Mucosa of rectum (tissue), 2 donors: ENCODE measurements around the gene ACD.

Source experiments
- H3K27ac ChIP-seq, 2 donors: one replicate each; pipeline ENCODE4 v1.7.0; 2013; ENCODE audit warnings: inconsistent platforms in 2 of 2, low read depth in 2 of 2, low read length in 2 of 2
- H3K27me3 ChIP-seq, 2 donors: one replicate each; pipeline ENCODE4 v1.7.0; 2013; ENCODE audit warnings: low read length in 2 of 2; ENCODE audit not compliant: control insufficient read depth in 2 of 2, insufficient read depth in 2 of 2
- H3K36me3 ChIP-seq, 2 donors: one replicate each; pipeline ENCODE4 v1.7.0; 2013; ENCODE audit warnings: low read length in 2 of 2; ENCODE audit not compliant: control insufficient read depth in 2 of 2, insufficient read depth in 2 of 2
- H3K4me1 ChIP-seq, 2 donors: one replicate each; pipeline ENCODE4 v1.7.0; 2013; ENCODE audit warnings: low read length in 2 of 2, mild to moderate bottlenecking in 1 of 2; ENCODE audit not compliant: control insufficient read depth in 2 of 2, insufficient read depth in 2 of 2
- H3K4me3 ChIP-seq, 2 donors: one replicate each; pipeline ENCODE4 v1.7.0; 2013; ENCODE audit warnings: low read length in 2 of 2
- H3K9ac ChIP-seq, 2 donors: one replicate each; pipeline ENCODE4 v1.7.0; 2013; ENCODE audit warnings: low read length in 2 of 2, low read depth in 1 of 2, mild to moderate bottlenecking in 1 of 2
- H3K9me3 ChIP-seq, 2 donors: one replicate each; pipeline ENCODE4 v1.7.0; 2013; ENCODE audit warnings: low read length in 2 of 2; ENCODE audit not compliant: control insufficient read depth in 2 of 2
- donor health status: healthy.
- donor health status: Normal muscosa, but diverticular disease.

The ACD gene

DNA sequence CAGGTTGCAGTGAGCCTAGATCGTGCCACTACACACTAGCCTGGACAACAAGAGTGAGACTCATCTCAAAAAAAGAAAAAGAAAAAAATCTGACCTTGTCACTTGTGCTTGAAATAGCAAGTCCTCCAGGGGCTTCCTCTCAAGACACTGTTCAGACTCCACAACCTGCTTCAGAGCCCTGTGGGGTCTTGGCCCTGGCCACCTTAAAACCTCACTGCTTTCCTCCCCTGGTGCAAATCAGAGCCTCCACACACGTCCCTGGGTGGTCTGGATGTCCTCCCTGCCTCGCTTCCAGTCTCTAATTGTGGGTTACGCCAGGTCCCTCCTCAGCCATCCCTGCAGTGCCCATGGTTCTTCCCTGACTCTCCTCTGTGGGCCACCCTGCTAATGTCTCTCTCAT, 4.7 kb downstream of the ACD start:
- Histone ChIP-seq H3K4me3 (no peak overlapping the region), H3K4me1 (peaks cover 8 to 12% of the 10 kb centered on the region in 2 donors), H3K9ac (no peak overlapping the region), H3K27ac (no peak overlapping the region), H3K27me3 (peaks cover 13 to 43% of the 10 kb centered on the region in 2 donors), H3K9me3 (no peaks in the 10 kb centered on the region), H3K36me3 (peaks cover 4 to 7% of the 10 kb centered on the region in 2 donors)

GRCh38 chr16:67654403-67654911, 5.6 kb downstream of the ACD start:
- Histone ChIP-seq H3K9me3 (no peaks in the 10 kb centered on the region), H3K9ac (no peak overlapping the region), H3K27me3 (peaks cover 17 to 51% of the 10 kb centered on the region in 2 donors), H3K4me3 (no peak overlapping the region), H3K36me3 (peaks cover 4 to 7% of the 10 kb centered on the region in 2 donors), H3K27ac (no peak overlapping the region), H3K4me1 (peaks cover 5 to 7% of the 10 kb centered on the region in 2 donors)

DNA sequence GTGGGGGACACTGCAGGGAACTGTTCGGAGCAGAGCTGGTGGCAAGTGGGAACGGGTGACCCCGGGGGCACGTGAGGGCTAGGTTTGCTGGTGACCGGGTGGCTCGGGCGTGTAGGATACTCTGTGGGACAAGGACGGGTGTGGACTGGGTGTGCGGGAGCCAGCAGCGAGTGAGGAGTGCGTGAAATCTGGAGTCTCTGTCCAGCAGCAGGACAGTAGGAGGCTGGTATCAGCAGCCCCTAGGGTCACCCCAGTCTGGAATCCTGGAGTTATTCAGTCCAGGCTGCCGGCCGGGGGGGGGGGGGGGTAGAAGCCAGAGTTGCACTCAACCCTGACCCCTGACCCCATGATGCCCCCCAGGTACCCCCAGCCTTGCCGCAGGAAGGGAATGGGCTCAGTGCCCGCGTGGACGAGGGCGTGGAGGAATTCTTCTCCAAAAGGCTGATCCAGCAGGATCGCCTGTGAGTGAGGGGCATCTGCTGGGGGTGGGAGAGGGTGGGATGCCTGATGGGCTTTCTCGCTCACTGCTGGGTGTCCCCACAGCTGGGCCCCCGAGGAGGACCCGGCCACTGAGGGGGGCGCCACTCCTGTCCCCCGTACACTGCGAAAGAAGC, 6.2 kb downstream of the ACD start:
- H3K9me3 ChIP-seq = no peaks in the 10 kb centered on the region
- H3K4me3 ChIP-seq = no peak overlapping the region
- peaks cover 0 to 3% of the 10 kb centered on the region in 2 donors for H3K4me1 ChIP-seq
- H3K9ac ChIP-seq = no peak overlapping the region
- peaks cover 17 to 57% of the 10 kb centered on the region in 2 donors for H3K27me3 ChIP-seq
- no peak overlapping the region for H3K27ac ChIP-seq
- peaks cover 4 to 7% of the 10 kb centered on the region in 2 donors for H3K36me3 ChIP-seq

- peaks cover 17 to 59% of the 10 kb centered on the region in 2 donors for H3K27me3 ChIP-seq
- no peaks in the 10 kb centered on the region for H3K9me3 ChIP-seq
- peaks cover 0 to 3% of the 10 kb centered on the region in 2 donors for H3K4me1 ChIP-seq
- no peak overlapping the region for H3K9ac ChIP-seq
- no peak overlapping the region for H3K27ac ChIP-seq
- no peak overlapping the region for H3K4me3 ChIP-seq
- H3K36me3 ChIP-seq = peaks cover 4 to 7% of the 10 kb centered on the region in 2 donors
These were observed 6.8 kb downstream of the ACD start for GRCh38 chr16:67653128-67653788.

GRCh38 chr16:67652578-67653127, 7.4 kb downstream of the ACD start:
- no peak overlapping the region for H3K27ac ChIP-seq
- H3K36me3 ChIP-seq = peaks cover 4 to 5% of the 10 kb centered on the region in 2 donors
- no peak overlapping the region for H3K9ac ChIP-seq
- H3K27me3 ChIP-seq = peaks cover 17 to 63% of the 10 kb centered on the region in 2 donors
- peaks cover 0 to 3% of the 10 kb centered on the region in 2 donors for H3K4me1 ChIP-seq
- H3K4me3 ChIP-seq = no peak overlapping the region
- no peaks in the 10 kb centered on the region for H3K9me3 ChIP-seq

DNA sequence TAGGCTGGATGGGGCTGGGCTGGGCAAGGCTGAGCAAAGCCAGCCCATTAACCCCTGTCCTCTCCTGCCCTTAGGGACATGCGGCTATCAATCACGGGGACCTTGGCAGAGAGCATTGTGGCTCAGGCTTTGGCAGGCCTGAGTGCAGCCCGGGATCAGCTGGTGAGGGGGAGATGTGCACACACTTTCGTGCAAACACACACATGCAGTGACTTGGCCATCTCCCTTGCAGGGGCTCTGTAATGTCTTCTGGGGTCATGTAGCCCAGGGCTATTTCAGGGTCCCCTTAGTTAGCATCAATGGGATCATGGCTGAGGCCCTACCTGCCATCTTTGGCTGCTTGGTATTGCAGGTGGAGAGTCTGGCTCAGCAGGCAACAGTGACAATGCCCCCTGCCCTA, 8.2 kb downstream of the ACD start:
- Histone ChIP-seq H3K4me3 (no peak overlapping the region), H3K4me1 (peaks cover 0 to 3% of the 10 kb centered on the region in 2 donors), H3K27me3 (peaks cover 17 to 66% of the 10 kb centered on the region in 2 donors), H3K27ac (no peak overlapping the region), H3K9me3 (no peaks in the 10 kb centered on the region), H3K36me3 (peaks cover 0 to 3% of the 10 kb centered on the region in 2 donors), H3K9ac (no peak overlapping the region)

- no peaks in the 10 kb centered on the region for H3K9me3 ChIP-seq
- peaks cover 20 to 66% of the 10 kb centered on the region in 2 donors for H3K27me3 ChIP-seq
- H3K4me1 ChIP-seq = peaks cover 0 to 3% of the 10 kb centered on the region in 2 donors
- peaks cover 0 to 3% of the 10 kb centered on the region in 2 donors for H3K36me3 ChIP-seq
- H3K9ac ChIP-seq = no peak overlapping the region
- no peak overlapping the region for H3K4me3 ChIP-seq
- no peak overlapping the region for H3K27ac ChIP-seq
These were observed 9.0 kb downstream of the ACD start for GRCh38 chr16:67651039-67651438.

- Histone ChIP-seq H3K27me3 (peaks cover 20 to 61% of the 10 kb centered on the region in 2 donors), H3K9ac (no peak overlapping the region), H3K4me3 (no peak overlapping the region), H3K27ac (no peak overlapping the region), H3K4me1 (peaks cover 0 to 3% of the 10 kb centered on the region in 2 donors), H3K9me3 (no peaks in the 10 kb centered on the region), H3K36me3 (peaks cover 0 to 3% of the 10 kb centered on the region in 2 donors)
These were observed 10.0 kb downstream of the ACD start for GRCh38 chr16:67650023-67650422.

GRCh38 chr16:67649494-67649931, 10.5 kb downstream of the ACD start:
- H3K27me3 ChIP-seq = peaks cover 16 to 56% of the 10 kb centered on the region in 2 donors
- peaks cover 0 to 3% of the 10 kb centered on the region in 2 donors for H3K4me1 ChIP-seq
- no peak overlapping the region for H3K27ac ChIP-seq
- H3K4me3 ChIP-seq = no peak overlapping the region
- H3K36me3 ChIP-seq = peaks cover 0 to 3% of the 10 kb centered on the region in 2 donors
- no peaks in the 10 kb centered on the region for H3K9me3 ChIP-seq
- H3K9ac ChIP-seq = no peak overlapping the region
